Muscle of leg (tissue), 11 donors: ENCODE results near the gene DDX20. TPM values are rescaled to one million over a fixed set of nuclear protein-coding genes. Genes with fewer than 3 reads are reported as not detected.

Experiments used
- DNase-seq: peaks from one replicate; pipeline ENCODE4 v3.0.0; 2013
- H3K27ac ChIP-seq: one replicate; pipeline ENCODE4 v1.5.1; 2013; ENCODE audit warnings: mild to moderate bottlenecking, low read length, control low read depth
- H3K27me3 ChIP-seq: one replicate; pipeline ENCODE4 v1.6.1; 2013; ENCODE audit warnings: low read length; ENCODE audit not compliant: control insufficient read depth, insufficient read depth
- H3K36me3 ChIP-seq: one replicate; pipeline ENCODE4 v1.6.1; 2013; ENCODE audit warnings: low read length; ENCODE audit not compliant: control insufficient read depth, insufficient read depth
- H3K4me1 ChIP-seq: one replicate; pipeline ENCODE4 v1.6.1; 2013; ENCODE audit warnings: low read length; ENCODE audit not compliant: control insufficient read depth, insufficient read depth
- H3K4me3 ChIP-seq: one replicate; pipeline ENCODE4 v1.5.1; 2013; ENCODE audit warnings: low read length, control low read depth
- H3K9me3 ChIP-seq: replicated peaks from 2 replicates; pipeline ENCODE4 v1.6.1; 2013; ENCODE audit warnings: low read depth, low read length; ENCODE audit not compliant: control insufficient read depth
- WGBS: methylation state at CpG from one replicate; pipeline ENCODE4 v1.1.5; 2013; ENCODE audit warnings: missing lambda C conversion rate; ENCODE audit not compliant: insufficient coverage; 5-methylcytosine and 5-hydroxymethylcytosine counted together
- polyA plus RNA-seq, 8 donors: library from polyadenylated mRNA; unstranded; fragments of 120-200 nt; gene quantifications; one replicate each; pipeline versions ENCODE4 v1.2.1 to v1.2.3, GENCODE V29; 2013; ENCODE audit warnings: inconsistent platforms in 1 of 8, low replicate concordance in 1 of 8; ENCODE audit not compliant: insufficient read length in 8 of 8, insufficient read depth in 1 of 8
- total RNA-seq: library from RNA; stranded (reverse); fragments of 120-200 nt; gene quantifications from one replicate; pipeline ENCODE4 v1.2.4, GENCODE V29; 2013

The DDX20 gene
- total and polyA plus RNA-seq, 9 donors: 10.0 to 12.0 (median 11.2) TPM

GRCh38 chr1:111747282-111747734, 8.4 kb upstream of the DDX20 start:
- peaks cover 30% of the 10 kb centered on the region for H3K4me1 ChIP-seq
- H3K9me3 ChIP-seq: no peaks in the 10 kb centered on the region
- H3K27me3 ChIP-seq: no peaks in the 10 kb centered on the region
- H3K4me3 ChIP-seq: no peak overlapping the region
- no peaks in the 10 kb centered on the region for H3K36me3 ChIP-seq
- no peak overlapping the region for H3K27ac ChIP-seq
- WGBS: 20% methylated on average over 1 of the region's 3 CpGs
- DNase-seq: peak; percentile 60

GRCh38 chr1:111747947-111748346, 7.8 kb upstream of the DDX20 start:
- Histone ChIP-seq H3K4me3 (no peak overlapping the region), H3K27me3 (no peaks in the 10 kb centered on the region), H3K9me3 (no peaks in the 10 kb centered on the region), H3K4me1 (peaks cover 29% of the 10 kb centered on the region), H3K27ac (no peak overlapping the region), H3K36me3 (no peaks in the 10 kb centered on the region)
- whole genome bisulfite sequencing: 69% methylated on average over 4 of the region's 4 CpGs
- no peak for DNase-seq

GRCh38 chr1:111749628-111750027, 6.1 kb upstream of the DDX20 start:
- Histone ChIP-seq H3K27me3 (no peaks in the 10 kb centered on the region), H3K4me1 (peaks cover 21% of the 10 kb centered on the region), H3K36me3 (no peaks in the 10 kb centered on the region), H3K27ac (no peak overlapping the region), H3K9me3 (no peaks in the 10 kb centered on the region), H3K4me3 (no peak overlapping the region)
- DNase-seq: no peak
- WGBS: 68% methylated on average over 3 of the region's 3 CpGs

- 56% methylated on average over 2 of the region's 2 CpGs for WGBS
- Histone ChIP-seq H3K4me3 (no peak overlapping the region), H3K4me1 (peaks cover 17% of the 10 kb centered on the region), H3K9me3 (no peaks in the 10 kb centered on the region), H3K27ac (no peak overlapping the region), H3K27me3 (no peaks in the 10 kb centered on the region), H3K36me3 (no peaks in the 10 kb centered on the region)
- no peak for DNase-seq
Observed at GRCh38 chr1:111750856-111751255, 4.8 kb upstream of the DDX20 start.

- H3K36me3 ChIP-seq: no peaks in the 10 kb centered on the region
- peaks cover 13% of the 10 kb centered on the region for H3K4me1 ChIP-seq
- DNase-seq: no peak
- H3K27me3 ChIP-seq: no peaks in the 10 kb centered on the region
- no CpG with 5 or more reads among the region's 2 CpGs for WGBS
- no peak overlapping the region for H3K4me3 ChIP-seq
- no peak overlapping the region for H3K27ac ChIP-seq
- H3K9me3 ChIP-seq: no peaks in the 10 kb centered on the region
Observed at GRCh38 chr1:111751906-111752575, 3.7 kb upstream of the DDX20 start.

GRCh38 chr1:111754984-111755330, 744 bp upstream of the DDX20 start:
- Histone ChIP-seq H3K27ac (peak overlapping the region; percentile 100), H3K36me3 (peaks cover 7% of the 10 kb centered on the region), H3K4me3 (peak overlapping the region; percentile 95), H3K4me1 (peaks cover 13% of the 10 kb centered on the region), H3K27me3 (no peaks in the 10 kb centered on the region), H3K9me3 (no peaks in the 10 kb centered on the region)
- DNase-seq: peak; percentile 79
- 2% methylated on average over 12 of the region's 12 CpGs for WGBS

GRCh38 chr1:111756124-111756513, 418 bp downstream of the DDX20 start:
- peaks cover 13% of the 10 kb centered on the region for H3K4me1 ChIP-seq
- under 1% methylated on average over 33 of the region's 35 CpGs for WGBS
- no peaks in the 10 kb centered on the region for H3K27me3 ChIP-seq
- H3K27ac ChIP-seq: peak overlapping the region; percentile 100
- peaks cover 11% of the 10 kb centered on the region for H3K36me3 ChIP-seq
- H3K4me3 ChIP-seq: peak overlapping the region; percentile 95
- no peaks in the 10 kb centered on the region for H3K9me3 ChIP-seq
- no peak for DNase-seq

- Histone ChIP-seq H3K36me3 (peaks cover 19% of the 10 kb centered on the region), H3K4me1 (peaks cover 13% of the 10 kb centered on the region), H3K27me3 (no peaks in the 10 kb centered on the region), H3K4me3 (no peak overlapping the region), H3K9me3 (no peaks in the 10 kb centered on the region), H3K27ac (no peak overlapping the region)
- no CpG with 5 or more reads among the region's 2 CpGs for WGBS
- no peak for DNase-seq
Observed at GRCh38 chr1:111758373-111758772, 2.7 kb downstream of the DDX20 start.

GRCh38 chr1:111761717-111762116, 6.0 kb downstream of the DDX20 start:
- Histone ChIP-seq H3K4me3 (no peak overlapping the region), H3K4me1 (peaks cover 3% of the 10 kb centered on the region), H3K27ac (no peak overlapping the region), H3K27me3 (no peaks in the 10 kb centered on the region), H3K36me3 (peaks cover 33% of the 10 kb centered on the region), H3K9me3 (no peaks in the 10 kb centered on the region)
- no peak for DNase-seq
- no CpG with 5 or more reads among the region's 2 CpGs for WGBS

- H3K27ac ChIP-seq: no peak overlapping the region
- no peak for DNase-seq
- H3K27me3 ChIP-seq: no peaks in the 10 kb centered on the region
- peaks cover 34% of the 10 kb centered on the region for H3K36me3 ChIP-seq
- H3K9me3 ChIP-seq: no peaks in the 10 kb centered on the region
- H3K4me1 ChIP-seq: no peaks in the 10 kb centered on the region
- H3K4me3 ChIP-seq: no peak overlapping the region
- WGBS: no CpG with 5 or more reads among the region's 2 CpGs
Observed at GRCh38 chr1:111762332-111762731, 6.6 kb downstream of the DDX20 start.

GRCh38 chr1:111768023-111768422, 12.3 kb downstream of the DDX20 start:
- no peaks in the 10 kb centered on the region for H3K9me3 ChIP-seq
- H3K27me3 ChIP-seq: no peaks in the 10 kb centered on the region
- no peak overlapping the region for H3K4me3 ChIP-seq
- H3K27ac ChIP-seq: no peak overlapping the region
- peaks cover 22% of the 10 kb centered on the region for H3K36me3 ChIP-seq
- DNase-seq: no peak
- no peaks in the 10 kb centered on the region for H3K4me1 ChIP-seq
